Activated T-helper 17 cell treated with anti-CD3 and anti-CD28 coated beads, Interleukin-2, amount 50 U/mL, for 72 hours (primary cell): Measurements from ENCODE around the gene TMEM60. TPM values are rescaled to one million over a fixed set of nuclear protein-coding genes. Genes with fewer than 3 reads are reported as not detected.
A peak's percentile ranks its signal among the peaks of the same experiment; 100 is the strongest.
"Not testable (repeated sequence)": the region's sequence is repeated elsewhere in the genome, so short reads cannot be mapped to it uniquely, and the experiment has no call there.

Experiments used
- ATAC-seq: fragments of 150-1000 bp; cut with Tn5 transposase; replicated peaks from 2 replicates; pipeline ENCODE4 v1.10.0; 2021; ENCODE audit warnings: mild to moderate bottlenecking, moderate library complexity
- H3K27ac Mint-ChIP-seq: one replicate; pipeline ENCODE4 v1.8.0; 2022; ENCODE audit warnings: mixed read lengths
- H3K27me3 Mint-ChIP-seq: one replicate; pipeline ENCODE4 v1.8.0; 2022; ENCODE audit warnings: mixed read lengths
- H3K36me3 Mint-ChIP-seq: one replicate; pipeline ENCODE4 v1.8.0; 2022; ENCODE audit warnings: low read depth, mild to moderate bottlenecking, mixed read lengths
- H3K4me1 Mint-ChIP-seq: one replicate; pipeline ENCODE4 v1.8.0; 2022; ENCODE audit warnings: mixed read lengths
- H3K4me3 Mint-ChIP-seq: one replicate; pipeline ENCODE4 v1.8.0; 2022; ENCODE audit warnings: mild to moderate bottlenecking, mixed read lengths
- H3K9me3 Mint-ChIP-seq: one replicate; pipeline ENCODE4 v1.8.0; 2022; ENCODE audit warnings: mixed read lengths
- total RNA-seq, 2 donors: library from RNA; stranded (reverse); gene quantifications; one replicate each; pipeline ENCODE4 v1.2.3, GENCODE V29; 2022

The TMEM60 gene
- total RNA-seq, 2 donors from 2014 or later, result 12.1 to 13.2 TPM

DNA sequence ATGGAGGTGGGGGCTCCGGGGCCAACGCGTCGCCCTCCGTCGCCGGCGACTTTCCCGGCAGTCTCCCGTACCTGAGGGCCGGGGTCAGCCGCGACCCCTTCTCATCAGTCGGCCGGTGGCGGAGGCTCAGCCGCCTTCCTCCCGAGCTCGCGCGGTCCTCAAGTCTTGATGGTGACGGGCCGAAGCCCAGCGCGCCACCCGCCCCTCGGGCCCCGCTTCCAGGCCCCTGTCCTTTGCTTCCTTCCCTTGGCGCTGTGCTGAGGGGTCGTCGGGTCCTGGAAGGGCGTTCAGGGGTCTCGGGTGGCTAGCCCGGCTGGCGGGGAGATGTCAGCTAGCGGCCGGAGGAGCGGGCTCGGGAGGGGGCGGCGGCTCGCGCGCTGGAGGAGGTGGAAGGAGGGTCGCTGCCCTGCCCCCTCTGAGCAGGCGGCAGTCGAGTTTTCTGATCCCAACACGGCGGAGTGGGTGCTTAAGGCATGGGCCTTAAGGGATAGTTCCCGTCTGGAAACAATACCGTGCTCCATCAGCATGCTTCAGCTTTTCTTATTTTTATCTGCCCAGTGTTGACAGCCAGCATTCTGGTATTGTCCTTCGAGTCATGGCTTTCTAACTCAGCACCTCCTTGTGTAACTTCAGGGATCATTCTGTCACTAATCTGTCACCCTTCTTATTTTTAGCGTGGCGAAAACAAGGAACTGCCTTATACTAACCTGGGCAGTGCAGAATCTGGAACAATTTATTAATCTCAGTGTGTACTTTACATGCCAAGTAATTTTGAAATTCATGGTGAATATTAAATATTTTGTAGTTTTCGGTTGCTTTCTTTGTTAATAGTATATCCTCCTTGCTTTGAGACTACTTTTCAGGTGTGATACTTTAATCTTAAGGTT is 1.1 kb upstream of the TMEM60 start:
- Mint-ChIP-seq H3K4me3 (peak overlapping the region; percentile 98), H3K4me1 (peaks cover 51% of the 10 kb centered on the region), H3K9me3 (no peaks in the 10 kb centered on the region), H3K36me3 (peaks cover 91% of the 10 kb centered on the region), H3K27ac (peak overlapping the region; percentile 95), H3K27me3 (no peaks in the 10 kb centered on the region)
- ATAC-seq, result no peak

DNA sequence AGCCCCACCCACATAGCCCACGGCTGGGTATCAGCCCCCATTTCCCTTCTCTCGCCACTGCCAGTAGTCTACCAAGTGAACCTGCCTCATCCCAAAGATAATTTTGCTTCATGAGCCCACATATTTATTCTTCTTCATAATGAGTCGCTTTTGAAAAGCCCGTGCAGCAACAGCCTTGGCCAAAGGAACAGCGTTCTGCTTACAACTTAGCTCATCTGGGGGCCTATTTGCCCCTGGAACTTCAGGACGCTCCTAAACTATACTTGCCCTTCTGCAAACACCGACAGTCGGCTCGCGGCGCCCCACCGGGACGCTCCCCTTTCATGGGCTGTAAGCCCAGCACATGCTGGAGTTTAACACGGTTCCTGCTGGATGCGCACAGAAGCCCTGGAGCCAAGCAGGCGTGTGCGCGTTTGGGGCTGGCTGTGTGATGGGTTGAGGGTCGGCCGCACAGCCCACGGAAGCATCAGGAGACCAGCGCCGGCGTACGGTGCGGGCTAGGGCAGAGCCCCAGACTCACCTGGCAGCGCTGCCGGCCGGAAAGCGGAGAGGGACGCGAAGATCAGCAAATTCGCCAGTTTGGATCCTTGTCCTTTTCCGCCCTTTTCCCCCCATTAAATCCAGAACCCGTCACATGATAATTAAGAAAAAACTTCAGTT is 370 bp downstream of the TMEM60 start:
- peak; percentile 25 for ATAC-seq
- peak overlapping the region; percentile 98 for H3K4me3 Mint-ChIP-seq
- H3K27me3 Mint-ChIP-seq, result no peaks in the 10 kb centered on the region
- peaks cover 85% of the 10 kb centered on the region for H3K36me3 Mint-ChIP-seq
- peaks cover 42% of the 10 kb centered on the region for H3K4me1 Mint-ChIP-seq
- peak overlapping the region; percentile 95 for H3K27ac Mint-ChIP-seq
- H3K9me3 Mint-ChIP-seq, result no peaks in the 10 kb centered on the region

DNA sequence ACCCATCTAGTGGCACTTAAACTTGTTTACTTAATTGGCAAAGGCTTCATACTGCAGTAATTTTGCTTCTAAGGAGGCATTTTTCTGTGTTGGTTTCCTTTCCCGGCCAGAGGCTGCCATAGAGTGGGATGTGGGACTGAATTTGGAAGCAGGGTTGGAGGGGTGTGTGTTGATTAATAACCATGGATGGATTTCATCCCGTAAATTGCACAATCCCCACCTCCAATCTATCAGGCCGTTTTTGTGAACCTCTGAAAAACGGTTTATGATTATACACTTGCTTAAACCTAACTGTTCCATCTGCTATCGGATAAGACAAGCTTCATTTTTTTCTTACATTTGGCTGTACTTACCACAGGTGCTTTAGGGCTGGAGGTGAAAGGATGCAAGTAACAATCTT is 1.3 kb downstream of the TMEM60 start:
- peaks cover 76% of the 10 kb centered on the region for H3K36me3 Mint-ChIP-seq
- no peak for ATAC-seq
- peak overlapping the region; percentile 98 for H3K4me3 Mint-ChIP-seq
- no peaks in the 10 kb centered on the region for H3K27me3 Mint-ChIP-seq
- H3K9me3 Mint-ChIP-seq, result no peaks in the 10 kb centered on the region
- peak overlapping the region; percentile 95 for H3K27ac Mint-ChIP-seq
- peaks cover 34% of the 10 kb centered on the region for H3K4me1 Mint-ChIP-seq

DNA sequence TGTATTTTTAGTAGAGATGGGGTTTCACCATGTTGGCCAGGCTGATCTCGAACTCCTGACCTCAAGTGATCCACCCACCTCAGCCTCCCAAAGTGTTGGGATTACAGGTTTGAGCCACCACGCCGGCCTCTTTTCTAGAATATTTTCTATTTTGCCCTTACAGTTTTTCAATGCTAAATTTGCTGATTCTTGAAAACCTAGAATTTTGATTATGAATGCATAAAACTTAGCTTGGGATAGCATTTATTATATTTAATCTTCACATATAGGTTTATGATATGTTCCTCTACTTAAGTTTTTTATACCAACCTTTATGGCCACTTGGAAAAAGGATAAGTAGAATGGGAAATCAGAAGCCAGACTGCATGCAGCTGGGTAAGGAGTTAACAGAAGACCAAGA is 2.1 kb downstream of the TMEM60 start:
- no peaks in the 10 kb centered on the region for H3K9me3 Mint-ChIP-seq
- peak overlapping the region; percentile 98 for H3K4me3 Mint-ChIP-seq
- peaks cover 30% of the 10 kb centered on the region for H3K4me1 Mint-ChIP-seq
- H3K27ac Mint-ChIP-seq, result peak overlapping the region; percentile 95
- peaks cover 67% of the 10 kb centered on the region for H3K36me3 Mint-ChIP-seq
- no peak for ATAC-seq
- no peaks in the 10 kb centered on the region for H3K27me3 Mint-ChIP-seq

DNA sequence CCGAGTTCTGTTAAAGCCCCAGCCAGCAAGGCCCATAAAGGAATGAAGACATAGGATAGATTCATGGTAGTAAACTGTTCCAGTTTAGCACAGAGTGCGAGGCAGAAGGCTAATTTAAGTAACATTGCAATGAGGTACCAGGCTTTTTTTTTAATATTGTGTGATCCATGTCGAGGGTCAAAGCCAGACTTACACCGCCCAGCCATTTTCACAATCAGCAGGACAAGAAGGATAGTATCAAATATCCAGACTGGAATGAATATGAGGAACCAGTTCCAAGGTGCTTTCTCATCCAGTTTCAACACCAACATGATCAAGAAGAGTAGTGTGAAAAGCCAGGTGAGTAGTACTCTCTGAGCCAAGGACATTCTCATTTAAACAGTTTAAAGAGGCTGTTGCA is 4.2 kb downstream of the TMEM60 start:
- Mint-ChIP-seq H3K36me3 (peaks cover 49% of the 10 kb centered on the region), H3K27ac (peak overlapping the region; percentile 34), H3K27me3 (no peaks in the 10 kb centered on the region), H3K4me3 (no peak overlapping the region), H3K4me1 (peaks cover 25% of the 10 kb centered on the region), H3K9me3 (no peaks in the 10 kb centered on the region)
- no peak for ATAC-seq

DNA sequence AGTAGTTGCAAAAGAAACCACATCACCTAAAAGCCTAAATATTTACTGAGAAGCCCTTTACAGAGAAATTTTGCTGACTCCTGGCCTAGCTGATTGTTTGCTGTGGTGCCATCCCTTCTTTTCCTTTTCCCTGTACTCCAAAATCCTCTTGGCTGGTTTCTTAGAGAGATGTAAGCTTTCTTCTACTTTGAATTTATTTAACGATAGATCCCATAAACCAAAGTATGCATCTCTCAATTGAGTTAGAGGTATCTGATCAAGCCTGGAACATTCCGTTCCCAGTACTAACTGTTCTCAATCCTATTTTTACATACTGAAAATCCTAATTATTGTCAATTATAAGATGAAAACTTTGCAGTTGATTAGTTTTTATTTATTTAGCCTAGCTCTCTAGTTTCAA is 6.3 kb downstream of the TMEM60 start:
- H3K27me3 Mint-ChIP-seq, result no peaks in the 10 kb centered on the region
- no peak for ATAC-seq
- H3K36me3 Mint-ChIP-seq, result peaks cover 29% of the 10 kb centered on the region
- H3K27ac Mint-ChIP-seq, result peak overlapping the region; percentile 48
- no peak overlapping the region for H3K4me3 Mint-ChIP-seq
- peaks cover 23% of the 10 kb centered on the region for H3K4me1 Mint-ChIP-seq
- no peaks in the 10 kb centered on the region for H3K9me3 Mint-ChIP-seq

DNA sequence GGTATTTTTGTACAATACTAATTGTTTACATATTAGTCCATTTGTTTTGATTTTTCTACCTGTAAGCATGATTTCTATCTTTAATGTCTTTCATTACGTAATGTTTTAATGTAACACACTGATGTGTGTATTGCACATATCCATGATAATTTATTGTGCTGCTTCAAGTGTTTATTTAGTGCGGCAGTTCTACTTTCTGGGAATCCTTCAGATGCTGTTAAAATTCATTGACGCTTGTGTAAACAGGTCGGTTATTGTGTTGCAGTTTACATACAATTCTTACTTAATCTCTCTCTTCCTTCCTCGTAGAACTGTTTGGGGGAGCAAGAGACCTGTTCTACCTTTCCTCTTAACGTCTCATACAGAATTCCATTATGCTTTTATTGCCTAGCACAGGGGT is 6.9 kb downstream of the TMEM60 start:
- no peak overlapping the region for H3K27ac Mint-ChIP-seq
- no peak overlapping the region for H3K4me3 Mint-ChIP-seq
- H3K36me3 Mint-ChIP-seq, result peaks cover 25% of the 10 kb centered on the region
- H3K27me3 Mint-ChIP-seq, result no peaks in the 10 kb centered on the region
- no peaks in the 10 kb centered on the region for H3K9me3 Mint-ChIP-seq
- H3K4me1 Mint-ChIP-seq, result peaks cover 19% of the 10 kb centered on the region
- ATAC-seq, result no peak

DNA sequence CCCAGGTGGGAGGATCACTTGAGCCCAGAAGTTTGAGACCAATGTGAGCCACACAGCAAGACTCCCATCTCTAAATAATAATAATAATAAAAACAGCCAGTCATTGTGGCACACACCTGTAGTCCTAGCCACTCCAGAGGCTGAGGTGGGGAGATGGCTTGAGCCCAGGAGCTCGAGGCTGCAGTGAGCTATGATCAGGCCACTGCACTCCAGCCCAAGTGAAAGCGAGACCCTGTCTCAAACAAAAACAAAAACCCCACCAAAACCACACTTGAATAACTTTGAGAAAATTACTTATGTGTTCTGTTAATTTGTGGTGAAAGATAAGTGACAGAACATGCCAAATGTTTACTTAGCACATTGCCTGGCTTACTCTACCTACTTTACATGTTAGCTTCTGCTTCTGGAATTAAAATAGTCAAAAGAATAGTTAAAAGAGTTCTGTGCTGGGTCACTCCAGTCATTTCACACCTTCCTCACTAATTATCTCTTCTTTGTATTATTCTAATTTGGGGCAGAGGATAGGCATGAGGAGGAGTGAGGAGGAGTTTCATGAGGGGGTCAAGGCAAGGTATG is 9.8 kb downstream of the TMEM60 start:
- ATAC-seq, result peak; percentile 35
- H3K4me3 Mint-ChIP-seq, result no peak overlapping the region
- H3K9me3 Mint-ChIP-seq, result peaks cover 4% of the 10 kb centered on the region
- H3K36me3 Mint-ChIP-seq, result peaks cover 25% of the 10 kb centered on the region
- no peaks in the 10 kb centered on the region for H3K27me3 Mint-ChIP-seq
- H3K27ac Mint-ChIP-seq, result peak overlapping the region; percentile 69
- H3K4me1 Mint-ChIP-seq, result peaks cover 6% of the 10 kb centered on the region

DNA sequence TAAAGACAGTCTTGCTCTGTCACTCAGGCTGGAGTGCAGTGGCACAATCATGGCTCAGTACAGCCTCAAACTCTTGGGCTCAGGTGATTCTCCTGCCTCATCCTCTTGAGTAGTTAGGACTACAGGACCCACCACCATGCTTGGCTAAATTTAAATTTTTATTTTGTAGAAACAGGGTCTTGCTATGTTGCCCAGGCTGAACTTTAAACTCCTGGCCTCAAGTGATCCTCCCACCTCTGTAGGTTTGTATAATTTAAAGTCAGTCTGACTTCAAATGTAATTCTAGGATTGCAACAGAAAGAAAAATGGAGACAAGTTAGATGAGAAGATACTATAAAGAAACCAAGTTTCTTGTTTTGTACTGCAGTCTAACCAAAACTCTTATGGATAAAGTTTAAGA is 11.5 kb downstream of the TMEM60 start:
- peak overlapping the region; percentile 43 for H3K27ac Mint-ChIP-seq

DNA sequence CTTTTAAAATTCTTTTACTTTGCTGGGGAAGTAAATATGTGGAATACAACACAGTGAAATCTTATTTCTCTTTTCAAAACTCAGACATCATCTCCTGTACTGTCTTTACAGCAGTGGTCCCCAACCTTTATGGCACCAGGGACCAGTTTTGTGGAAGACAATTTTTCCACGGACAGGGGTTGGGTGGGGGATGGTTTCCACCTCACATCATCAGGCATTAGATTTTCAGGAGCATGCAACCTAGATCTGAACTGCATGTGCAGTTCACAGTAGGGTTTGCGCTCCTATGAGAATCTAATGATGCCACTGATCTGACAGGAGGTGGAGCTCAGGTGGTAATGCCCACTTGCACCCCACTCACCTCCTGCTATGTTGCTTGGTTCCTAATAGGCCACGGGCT is 12.2 kb downstream of the TMEM60 start:
- ATAC-seq, result no peak
- H3K4me3 Mint-ChIP-seq, result no peak overlapping the region

More for the DNA sequence above, 11.5 kb downstream of the TMEM60 start:
- Mint-ChIP-seq H3K27me3 (no peaks in the 10 kb centered on the region), H3K4me3 (no peak overlapping the region), H3K9me3 (peaks cover 4% of the 10 kb centered on the region), H3K4me1 (peaks cover 6% of the 10 kb centered on the region), H3K36me3 (peaks cover 37% of the 10 kb centered on the region)
- ATAC-seq, result no peak

DNA sequence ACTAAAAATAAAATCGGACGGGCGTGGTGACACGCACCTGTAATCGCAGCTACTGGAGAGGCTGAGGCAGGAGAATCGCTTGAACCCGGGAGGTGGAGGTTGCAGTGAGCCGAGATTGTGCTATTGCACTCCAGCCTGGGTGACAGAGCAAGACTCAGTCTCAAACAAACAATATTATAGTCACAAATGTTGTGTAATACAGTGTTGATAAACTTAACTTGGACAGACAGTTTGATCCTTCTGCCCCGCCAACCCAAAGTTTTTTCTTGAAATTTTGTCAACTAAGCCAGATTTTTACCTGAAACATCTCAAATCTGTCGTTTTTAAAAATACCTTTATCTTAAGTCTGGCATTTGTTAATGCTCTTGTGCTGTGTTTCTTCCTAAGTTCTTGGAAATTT is 13.8 kb downstream of the TMEM60 start:
- H3K4me3 Mint-ChIP-seq, H3K27me3 Mint-ChIP-seq, H3K4me1 Mint-ChIP-seq, ATAC-seq, H3K9me3 Mint-ChIP-seq: not testable (repeated sequence)
- Mint-ChIP-seq H3K27ac (peak overlapping the region; percentile 5), H3K36me3 (peaks cover 56% of the 10 kb centered on the region)

More for the DNA sequence above, 12.2 kb downstream of the TMEM60 start:
- no peaks in the 10 kb centered on the region for H3K27me3 Mint-ChIP-seq
- peaks cover 41% of the 10 kb centered on the region for H3K36me3 Mint-ChIP-seq
- H3K27ac Mint-ChIP-seq, result peak overlapping the region; percentile 5
- H3K4me1 Mint-ChIP-seq, result peaks cover 6% of the 10 kb centered on the region
- peaks cover 4% of the 10 kb centered on the region for H3K9me3 Mint-ChIP-seq

DNA sequence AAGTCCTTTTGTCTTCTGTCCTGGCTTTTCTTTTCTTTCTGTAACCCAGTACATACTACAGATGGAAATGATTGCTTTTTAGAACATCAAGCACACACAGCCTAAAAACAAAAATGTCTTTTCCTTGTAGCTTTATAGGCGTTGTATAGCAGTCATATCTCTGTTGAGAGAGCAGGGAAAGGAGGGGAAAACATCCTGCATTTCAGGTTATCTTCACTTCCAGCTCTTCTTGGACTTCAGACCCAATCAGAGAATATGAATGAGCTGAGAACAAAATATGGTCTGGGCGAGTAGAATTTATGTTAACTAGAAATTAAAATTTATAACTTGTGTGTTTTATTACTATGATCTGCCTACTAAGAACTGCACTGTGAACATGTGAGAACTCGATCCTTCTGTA is 14.7 kb downstream of the TMEM60 start:
- H3K4me3 Mint-ChIP-seq, result no peak overlapping the region
- peak overlapping the region; percentile 21 for H3K27ac Mint-ChIP-seq
- H3K27me3 Mint-ChIP-seq, result no peaks in the 10 kb centered on the region
- H3K36me3 Mint-ChIP-seq, result peaks cover 63% of the 10 kb centered on the region
- peaks cover 4% of the 10 kb centered on the region for H3K9me3 Mint-ChIP-seq
- no peak for ATAC-seq
- peaks cover 2% of the 10 kb centered on the region for H3K4me1 Mint-ChIP-seq

DNA sequence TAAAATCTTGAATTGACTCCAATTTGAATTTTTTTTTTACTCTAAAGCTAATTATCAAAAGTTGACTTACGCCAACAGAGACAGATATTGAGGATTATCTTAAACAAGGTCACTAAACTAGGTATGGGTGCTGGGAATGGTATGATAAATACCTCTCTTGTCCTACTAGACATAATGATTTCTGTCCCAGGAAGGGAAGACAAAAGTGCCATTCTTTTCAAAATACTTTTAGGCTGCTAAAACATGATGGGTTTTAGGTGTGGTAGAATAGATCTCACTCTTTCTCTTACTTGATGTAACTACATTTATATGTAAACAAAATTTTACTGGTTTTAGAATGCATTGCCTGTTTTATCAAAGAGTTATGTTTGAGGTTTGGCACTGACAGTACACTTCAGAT is 15.1 kb downstream of the TMEM60 start:
- peaks cover 4% of the 10 kb centered on the region for H3K9me3 Mint-ChIP-seq
- ATAC-seq, result no peak
- H3K4me3 Mint-ChIP-seq, result no peak overlapping the region
- H3K27me3 Mint-ChIP-seq, result no peaks in the 10 kb centered on the region
- no peaks in the 10 kb centered on the region for H3K4me1 Mint-ChIP-seq
- H3K27ac Mint-ChIP-seq, result no peak overlapping the region
- H3K36me3 Mint-ChIP-seq, result peaks cover 67% of the 10 kb centered on the region

DNA sequence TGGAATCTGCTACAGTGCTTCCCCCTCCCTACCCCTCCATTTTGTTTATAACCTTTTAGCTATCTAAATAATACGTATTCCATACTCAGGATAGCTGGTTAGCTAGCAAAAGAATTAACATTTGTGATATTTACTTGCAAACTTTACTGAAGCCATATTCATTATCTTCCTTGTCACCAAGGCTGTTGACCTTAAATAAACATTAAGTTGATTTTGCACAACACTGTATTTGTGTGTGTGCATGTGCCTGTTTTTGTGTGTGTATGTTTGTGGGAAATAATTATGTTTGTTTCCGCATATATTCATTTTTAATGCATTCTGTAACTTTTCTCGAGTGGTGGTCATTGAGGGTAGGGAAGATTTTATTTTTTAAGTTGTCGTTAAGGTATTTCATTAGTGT is 15.9 kb downstream of the TMEM60 start:
- Mint-ChIP-seq H3K27ac (no peak overlapping the region), H3K9me3 (peaks cover 4% of the 10 kb centered on the region), H3K27me3 (no peaks in the 10 kb centered on the region), H3K4me1 (no peaks in the 10 kb centered on the region), H3K36me3 (peaks cover 73% of the 10 kb centered on the region), H3K4me3 (no peak overlapping the region)
- ATAC-seq, result no peak

DNA sequence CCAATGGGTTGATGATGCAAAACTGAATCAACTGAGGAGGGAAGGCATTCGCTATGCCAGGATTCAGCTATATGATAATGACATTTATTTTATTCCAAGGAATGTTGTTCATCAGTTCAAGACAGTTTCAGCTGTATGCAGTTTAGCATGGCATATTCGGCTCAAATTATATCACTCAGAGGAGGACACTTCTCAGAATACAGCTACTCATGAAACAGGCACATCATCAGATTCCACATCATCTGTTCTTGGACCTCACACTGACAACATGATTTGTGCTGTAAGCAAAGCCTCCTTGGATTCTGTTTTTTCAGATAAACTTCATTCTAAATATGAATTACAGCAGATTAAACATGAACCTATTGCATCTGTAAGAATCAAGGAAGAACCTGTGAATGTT is 19.7 kb downstream of the TMEM60 start:
- peaks cover 85% of the 10 kb centered on the region for H3K36me3 Mint-ChIP-seq
- no peak overlapping the region for H3K27ac Mint-ChIP-seq
- no peaks in the 10 kb centered on the region for H3K9me3 Mint-ChIP-seq

More for the DNA sequence above, 19.7 kb downstream of the TMEM60 start:
- H3K4me1 Mint-ChIP-seq, result no peaks in the 10 kb centered on the region
- H3K27me3 Mint-ChIP-seq, result no peaks in the 10 kb centered on the region
- ATAC-seq, result no peak
- H3K4me3 Mint-ChIP-seq, result no peak overlapping the region
